ENCODE results near the gene GRAMD2B. TPM values are rescaled to one million over a fixed set of nuclear protein-coding genes. Genes with fewer than 3 reads are reported as not detected.

The GRAMD2B gene
- total RNA-seq, 1 donor from 2014 or later = 18.3 TPM

GRCh38 chr5:126383776-126384175, 39.4 kb upstream of the GRAMD2B start:
- Mint-ChIP-seq H3K36me3 (peaks cover 3% of the 10 kb centered on the region), H3K9me3 (no peaks in the 10 kb centered on the region), H3K4me3 (no peak overlapping the region), H3K27ac (no peak overlapping the region), H3K27me3 (no peaks in the 10 kb centered on the region), H3K4me1 (ENCODE audit: unreplicated experiment) (peaks cover 5% of the 10 kb centered on the region)
- DNase-seq (ENCODE audit: extremely low spot score, unreplicated experiment) = no peak
- TF ChIP-seq CTCF (conservative IDR thresholded peaks at IDR 0.05) = no peak

- no peak for TF ChIP-seq CTCF (conservative IDR thresholded peaks at IDR 0.05)
- H3K4me1 Mint-ChIP-seq (ENCODE audit: unreplicated experiment) = peaks cover 5% of the 10 kb centered on the region
- peaks cover 3% of the 10 kb centered on the region for H3K36me3 Mint-ChIP-seq
- no peaks in the 10 kb centered on the region for H3K9me3 Mint-ChIP-seq
- H3K27me3 Mint-ChIP-seq = no peaks in the 10 kb centered on the region
- H3K27ac Mint-ChIP-seq = no peak overlapping the region
- no peak overlapping the region for H3K4me3 Mint-ChIP-seq
- DNase-seq (ENCODE audit: extremely low spot score, unreplicated experiment) = no peak
Measured at GRCh38 chr5:126384985-126385384, 38.2 kb upstream of the GRAMD2B start.

- no peaks in the 10 kb centered on the region for H3K9me3 Mint-ChIP-seq
- no peak overlapping the region for H3K27ac Mint-ChIP-seq
- no peak overlapping the region for H3K4me3 Mint-ChIP-seq
- no peak for TF ChIP-seq CTCF (conservative IDR thresholded peaks at IDR 0.05)
- no peaks in the 10 kb centered on the region for H3K27me3 Mint-ChIP-seq
- H3K4me1 Mint-ChIP-seq (ENCODE audit: unreplicated experiment) = peaks cover 5% of the 10 kb centered on the region
- no peak for DNase-seq (ENCODE audit: extremely low spot score, unreplicated experiment)
- H3K36me3 Mint-ChIP-seq = peaks cover 3% of the 10 kb centered on the region
Measured at GRCh38 chr5:126385524-126386502, 37.4 kb upstream of the GRAMD2B start.

- Mint-ChIP-seq H3K9me3 (peaks cover 5% of the 10 kb centered on the region), H3K27ac (no peak overlapping the region), H3K36me3 (peaks cover 4% of the 10 kb centered on the region), H3K4me3 (no peak overlapping the region), H3K27me3 (no peaks in the 10 kb centered on the region), H3K4me1 (ENCODE audit: unreplicated experiment) (peaks cover 5% of the 10 kb centered on the region)
- no peak for TF ChIP-seq CTCF (conservative IDR thresholded peaks at IDR 0.05)
- DNase-seq (ENCODE audit: extremely low spot score, unreplicated experiment) = no peak
Measured at GRCh38 chr5:126389179-126389578, 34.0 kb upstream of the GRAMD2B start.

GRCh38 chr5:126390051-126390450, 33.2 kb upstream of the GRAMD2B start:
- H3K4me3 Mint-ChIP-seq = no peak overlapping the region
- DNase-seq (ENCODE audit: extremely low spot score, unreplicated experiment) = no peak
- H3K9me3 Mint-ChIP-seq = peaks cover 5% of the 10 kb centered on the region
- H3K27me3 Mint-ChIP-seq = no peaks in the 10 kb centered on the region
- no peak overlapping the region for H3K27ac Mint-ChIP-seq
- peaks cover 6% of the 10 kb centered on the region for H3K4me1 Mint-ChIP-seq (ENCODE audit: unreplicated experiment)
- peaks cover 4% of the 10 kb centered on the region for H3K36me3 Mint-ChIP-seq
- no peak for TF ChIP-seq CTCF (conservative IDR thresholded peaks at IDR 0.05)
